HepG2 (cell line): ENCODE data around the gene CNPY1. TPM values are rescaled to one million over a fixed set of nuclear protein-coding genes. Genes with fewer than 3 reads are reported as not detected.

ENCODE experiments used
- ATAC-seq: fragments of 200-7000 bp; cut with Tn5 transposase; 3 replicates; pipeline ENCODE4 v1.9.1; 2020; ENCODE audit warnings: mild to moderate bottlenecking, moderate library complexity
- BruUV-seq: library from RNA; stranded (reverse); fragments of 400-500 nt; replicated peaks from 2 replicates; lab custom pipeline; 2021; lab: Mats Ljungman, UMichigan
- CTCF ChIA-PET: fragments of 300-600 bp; formaldehyde crosslinking; extraction: SDS; loops from one replicate; lab custom pipeline; 2021; ENCODE audit warnings: low total read pairs, inconsistent platforms, low intra/inter-chr PET ratio; lab: Yijun Ruan, JAX
- POLR2A ChIA-PET: fragments of 350-600 bp; sonication (Branson Sonifier 250); formaldehyde crosslinking; loops from one replicate; lab custom pipeline; 2020; ENCODE audit warnings: antibody characterized with exemption, inconsistent platforms; lab: Yijun Ruan, JAX
- DNase-seq: peaks from one replicate; pipeline ENCODE4 v3.0.0-alpha.2; 2015; ENCODE audit warnings: low spot score
- FAIRE-seq: peaks from 3 replicates; lab custom pipeline; 2011; peaks lifted over from hg19 to GRCh38; lab: Jason Lieb, UNC
- H2AFZ ChIP-seq: one replicate; pipeline ENCODE4 v1.6.1; 2011; ENCODE audit warnings: low read length, inconsistent platforms
- H3K27ac ChIP-seq: fragments of 300-600 bp; 3 replicates; pipeline ENCODE4 v1.8.0; 2011; ENCODE audit warnings: mixed run types, mild to moderate bottlenecking, mixed read lengths, low read length, inconsistent platforms; ENCODE audit not compliant: insufficient read depth; ENCODE audit errors: extremely low read length
- H3K27me3 ChIP-seq, 2 experiments: fragments of 200-600 bp in 1 of 2; 2 replicates in 1 of 2; 3 replicates in 1 of 2; pipeline versions ENCODE4 v1.6.0 to v1.8.0; 2011; ENCODE audit warnings: low read length in 2 of 2, mild to moderate bottlenecking in 2 of 2, moderate library complexity in 2 of 2, inconsistent platforms in 1 of 2; ENCODE audit not compliant: insufficient read depth in 2 of 2, control insufficient read depth in 1 of 2
- H3K36me3 ChIP-seq, 2 experiments: fragments of 200-600 bp in 1 of 2; replicated peaks in 1 of 2; 2 replicates in 1 of 2; 3 replicates in 1 of 2; pipeline versions ENCODE4 v1.5.1 to v1.8.0; 2011; ENCODE audit warnings: low read length in 2 of 2, inconsistent platforms in 1 of 2; ENCODE audit not compliant: insufficient read depth in 2 of 2, control insufficient read depth in 1 of 2
- H3K4me1 ChIP-seq: 2 replicates; pipeline ENCODE4 v1.5.1; 2012; ENCODE audit warnings: low read length, inconsistent platforms; ENCODE audit not compliant: insufficient read depth
- H3K4me2 ChIP-seq: 2 replicates; pipeline ENCODE4 v1.6.0; 2011; ENCODE audit warnings: low read depth, low read length, inconsistent platforms
- H3K4me3 ChIP-seq, 3 experiments: fragments of 200-600 bp in 1 of 3; sonication (generic), shearing (Covaris generic) in 1 of 3; replicated peaks in 1 of 3; 2 replicates each; pipeline ENCODE4 v1.5.1; 2011 to 2016; ENCODE audit warnings: low read length in 3 of 3, inconsistent platforms in 2 of 3, low read depth in 2 of 3, mild to moderate bottlenecking in 2 of 3, control low read depth in 1 of 3, mixed read lengths in 1 of 3; ENCODE audit not compliant: insufficient read depth in 1 of 3
- H3K79me2 ChIP-seq: one replicate; pipeline ENCODE4 v1.6.1; 2011; ENCODE audit warnings: low read length, inconsistent platforms; ENCODE audit not compliant: insufficient read depth
- H3K9ac ChIP-seq: 2 replicates; pipeline ENCODE4 v1.6.0; 2011; ENCODE audit warnings: mild to moderate bottlenecking, low read depth, low read length, inconsistent platforms; ENCODE audit not compliant: insufficient read depth
- H3K9me3 ChIP-seq: 2 replicates; pipeline ENCODE4 v1.5.1; 2012; ENCODE audit warnings: mild to moderate bottlenecking, low read length
- H4K20me1 ChIP-seq: 2 replicates; pipeline ENCODE4 v1.6.0; 2011; ENCODE audit warnings: inconsistent platforms, mild to moderate bottlenecking, low read length, moderate library complexity; ENCODE audit not compliant: insufficient read depth
- PATZ1 ChIP-seq: sonication (generic); formaldehyde crosslinking; IDR thresholded peaks from 2 replicates; pipeline ENCODE4 v1.4.0; 2020; ENCODE audit warnings: missing genetic modification reagents
- TARDBP ChIP-seq: sonication (generic); formaldehyde crosslinking; IDR thresholded peaks from 2 replicates; pipeline ENCODE4 v1.8.0; 2022; ENCODE audit warnings: mild to moderate bottlenecking, missing genetic modification reagents
- WIZ ChIP-seq: sonication (generic); formaldehyde crosslinking; IDR thresholded peaks from 2 replicates; pipeline ENCODE4 v1.5.1; 2020; ENCODE audit warnings: mild to moderate bottlenecking, missing genetic modification reagents
- ZNF207 ChIP-seq: fragments of 450-650 bp; IDR thresholded peaks from 2 replicates; pipeline ENCODE4 v1.6.1; 2016; ENCODE audit warnings: antibody characterized with exemption, borderline replicate concordance
- ZNF253 ChIP-seq: sonication (generic); formaldehyde crosslinking; IDR thresholded peaks from 2 replicates; pipeline ENCODE4 v1.8.0; 2022; ENCODE audit warnings: mild to moderate bottlenecking, missing genetic modification reagents, borderline replicate concordance
- ZNF280D ChIP-seq: sonication (generic); formaldehyde crosslinking; IDR thresholded peaks from 2 replicates; pipeline ENCODE4 v1.5.1; 2020; ENCODE audit warnings: mild to moderate bottlenecking, missing genetic modification reagents
- ZNF572 ChIP-seq: sonication (generic); formaldehyde crosslinking; IDR thresholded peaks from 2 replicates; pipeline ENCODE4 v1.5.1; 2020; ENCODE audit warnings: mild to moderate bottlenecking, missing genetic modification reagents
- ZNF607 ChIP-seq: sonication (generic); formaldehyde crosslinking; IDR thresholded peaks from 2 replicates; pipeline ENCODE4 v1.5.1; 2020; ENCODE audit warnings: missing genetic modification reagents, mild to moderate bottlenecking, borderline replicate concordance
- ZNF674 ChIP-seq: sonication (generic); formaldehyde crosslinking; IDR thresholded peaks from 2 replicates; pipeline ENCODE4 v1.5.0; 2020; ENCODE audit warnings: low read depth, mild to moderate bottlenecking, missing genetic modification reagents
- ZNF687 ChIP-seq: sonication (generic); formaldehyde crosslinking; IDR thresholded peaks from 2 replicates; pipeline ENCODE4 v1.5.1; 2020; ENCODE audit warnings: mild to moderate bottlenecking, missing genetic modification reagents, moderate library complexity
- ZNF766 ChIP-seq: sonication (generic); formaldehyde crosslinking; IDR thresholded peaks from 2 replicates; pipeline ENCODE4 v1.5.0; 2020; ENCODE audit warnings: missing genetic modification reagents, borderline replicate concordance
- ZNF775 ChIP-seq: sonication (generic); formaldehyde crosslinking; IDR thresholded peaks from 2 replicates; pipeline ENCODE4 v1.4.0; 2020; ENCODE audit warnings: missing genetic modification reagents, mild to moderate bottlenecking, moderate library complexity, borderline replicate concordance
- WGBS: methylation state at CpG from one replicate; pipeline ENCODE4 v1.1.6; 2017; ENCODE audit warnings: low lambda C conversion rate; 5-methylcytosine and 5-hydroxymethylcytosine counted together
- in situ Hi-C: cut with HindIII; loops from 2 replicates; pipeline ENCODE4 v1.10.0; 2017; ENCODE audit warnings: low pct_unique_long_range_greater_than_20kb; ENCODE audit not compliant: extremely low pct_ligation_motif_present
- intact Hi-C: fragments of 100-400 bp; cut with micrococcal nuclease; formaldehyde crosslinking; loops from one replicate; pipeline ENCODE4 v1.10.0; 2022; ENCODE audit not compliant: unreplicated experiment
- polyA plus RNA-seq, 8 experiments: library from polyadenylated mRNA; depleted of rRNA in 3 of 8; stranded (reverse) in 7 of 8; unstranded in 1 of 8; fragments of >200 nt; fragmentation: Illumina TruSeq in 4 of 8; extraction: Trizol in 4 of 8; gene quantifications; 2 replicates each; pipeline versions ENCODE4 v1.2.1 to v1.2.3, GENCODE V29; 2011 to 2016; ENCODE audit warnings: low read depth in 4 of 8, missing spikeins in 1 of 8, mixed read lengths in 1 of 8; ENCODE audit not compliant: insufficient read depth in 1 of 8
- total RNA-seq, 5 experiments: library from RNA; depleted of rRNA; stranded (reverse); fragments of >200 nt; fragmentation: Illumina TruSeq; extraction: Trizol; gene quantifications; 2 replicates each; pipeline ENCODE4 v1.2.3, GENCODE V29; 2016; ENCODE audit warnings: low read depth in 1 of 5

The CNPY1 gene
- total and polyA plus RNA-seq, 2 of the 13 experiments (the other 11 are each of a cell fraction or from before 2014, with no cell fraction given) = not detected

- TF ChIP-seq ZNF280D (CRISPR knock-in tag) (no peak), ZNF766 (CRISPR knock-in tag) (no peak), ZNF775 (CRISPR knock-in tag) (no peak), ZNF674 (no peak), PATZ1 (no peak), ZNF207 (no peak)
- TF ChIP-seq, all 625 proteins: peak for 0
Observed at GRCh38 chr7:155493744-155494538, 52.4 kb downstream of the CNPY1 start (continued).

GRCh38 chr7:155491812-155492211 lies 54.5 kb downstream of the CNPY1 start:
- intact Hi-C loops = no loop called here
- no peak for ATAC-seq
- Histone ChIP-seq H3K4me1 (peaks cover 7% of the 10 kb centered on the region), H3K4me3 (no peak overlapping the region), H2AFZ (no peak overlapping the region), H3K4me2 (no peak overlapping the region), H3K79me2 (no peaks in the 10 kb centered on the region), H3K36me3 (no peaks in the 10 kb centered on the region), H3K27ac (no peak overlapping the region), H3K9ac (no peak overlapping the region), H4K20me1 (no peaks in the 10 kb centered on the region), H3K27me3 (peaks cover 17 to 93% of the 10 kb centered on the region in 2 experiments), H3K9me3 (no peaks in the 10 kb centered on the region)
- 45% methylated on average over 11 of the region's 11 CpGs for WGBS
- in situ Hi-C loops = no loop called here
- POLR2A ChIA-PET = no interaction called here
- DNase-seq = no peak
- no peak for FAIRE-seq
- CTCF ChIA-PET = no interaction called here
- BruUV-seq = no TSS peak
- no peak for TF ChIP-seq WIZ (CRISPR knock-in tag)
- TF ChIP-seq ZNF572 (CRISPR knock-in tag) = no peak
- no peak for TF ChIP-seq ZNF607
- no peak for TF ChIP-seq ZNF687 (CRISPR knock-in tag)
- TF ChIP-seq TARDBP = no peak
- TF ChIP-seq ZNF253 (CRISPR knock-in tag) = no peak
